Measurements from ENCODE around the gene NEMP1.

Gene NEMP1

DNA sequence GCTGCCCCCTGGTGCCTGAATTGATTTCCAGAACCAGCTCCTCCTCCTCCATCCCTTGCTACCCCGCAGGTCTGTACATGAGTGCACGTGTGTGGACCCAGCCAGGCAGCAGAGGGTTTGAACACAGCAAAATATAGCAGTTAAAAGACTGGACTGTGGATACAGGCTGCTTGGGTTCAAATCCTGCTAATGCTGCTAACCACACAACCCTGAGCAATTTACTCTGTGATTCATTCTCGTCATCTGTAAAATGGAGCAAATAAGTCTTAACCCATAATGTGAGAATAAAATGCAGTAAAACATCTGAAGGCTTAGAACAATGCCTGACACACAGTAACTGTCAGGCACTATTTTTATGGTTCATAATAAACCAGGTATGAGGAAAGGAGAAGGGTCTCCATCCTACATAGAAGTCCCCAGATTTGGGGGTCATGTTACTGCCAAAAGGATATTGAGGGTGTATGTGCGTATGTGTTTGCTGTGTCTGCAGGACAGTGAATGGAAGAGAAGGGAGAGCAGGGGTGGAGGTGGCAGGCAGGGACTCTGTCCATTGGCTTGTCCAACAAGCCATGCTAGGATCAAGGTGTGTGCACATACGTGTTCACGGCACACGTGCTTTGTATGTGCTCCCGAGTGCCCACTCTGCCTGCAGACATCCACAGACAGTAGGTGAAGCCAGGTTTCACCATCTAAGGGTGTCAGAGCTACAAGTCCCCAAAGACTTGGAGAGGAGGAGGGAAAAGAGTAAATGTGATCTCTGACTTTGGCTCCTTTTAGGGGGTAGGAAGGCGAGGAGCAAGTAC, 34.1 kb upstream of the NEMP1 start:
- H3K36me3 Mint-ChIP-seq (ENCODE audit: low read depth) = peaks cover 3% of the 10 kb centered on the region
- H3K4me1 Mint-ChIP-seq = peaks cover 32% of the 10 kb centered on the region
- peak overlapping the region; percentile 96 to 100 (median 98) for H3K27ac Mint-ChIP-seq
- peak overlapping the region; percentile 90 to 93 (median 91) for H3K4me3 Mint-ChIP-seq
- no peaks in the 10 kb centered on the region for H3K27me3 Mint-ChIP-seq (ENCODE audit: low read depth)
- no peaks in the 10 kb centered on the region for H3K9me3 Mint-ChIP-seq
- TF ChIP-seq, protein P1, sequence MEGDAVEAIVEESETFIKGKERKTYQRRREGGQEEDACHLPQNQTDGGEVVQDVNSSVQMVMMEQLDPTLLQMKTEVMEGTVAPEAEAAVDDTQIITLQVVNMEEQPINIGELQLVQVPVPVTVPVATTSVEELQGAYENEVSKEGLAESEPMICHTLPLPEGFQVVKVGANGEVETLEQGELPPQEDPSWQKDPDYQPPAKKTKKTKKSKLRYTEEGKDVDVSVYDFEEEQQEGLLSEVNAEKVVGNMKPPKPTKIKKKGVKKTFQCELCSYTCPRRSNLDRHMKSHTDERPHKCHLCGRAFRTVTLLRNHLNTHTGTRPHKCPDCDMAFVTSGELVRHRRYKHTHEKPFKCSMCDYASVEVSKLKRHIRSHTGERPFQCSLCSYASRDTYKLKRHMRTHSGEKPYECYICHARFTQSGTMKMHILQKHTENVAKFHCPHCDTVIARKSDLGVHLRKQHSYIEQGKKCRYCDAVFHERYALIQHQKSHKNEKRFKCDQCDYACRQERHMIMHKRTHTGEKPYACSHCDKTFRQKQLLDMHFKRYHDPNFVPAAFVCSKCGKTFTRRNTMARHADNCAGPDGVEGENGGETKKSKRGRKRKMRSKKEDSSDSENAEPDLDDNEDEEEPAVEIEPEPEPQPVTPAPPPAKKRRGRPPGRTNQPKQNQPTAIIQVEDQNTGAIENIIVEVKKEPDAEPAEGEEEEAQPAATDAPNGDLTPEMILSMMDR (IDR thresholded peaks at IDR 0.05; ENCODE audit: unreplicated experiment in 3 of 3) = peak; percentile 85 to 89 (median 86)

DNA sequence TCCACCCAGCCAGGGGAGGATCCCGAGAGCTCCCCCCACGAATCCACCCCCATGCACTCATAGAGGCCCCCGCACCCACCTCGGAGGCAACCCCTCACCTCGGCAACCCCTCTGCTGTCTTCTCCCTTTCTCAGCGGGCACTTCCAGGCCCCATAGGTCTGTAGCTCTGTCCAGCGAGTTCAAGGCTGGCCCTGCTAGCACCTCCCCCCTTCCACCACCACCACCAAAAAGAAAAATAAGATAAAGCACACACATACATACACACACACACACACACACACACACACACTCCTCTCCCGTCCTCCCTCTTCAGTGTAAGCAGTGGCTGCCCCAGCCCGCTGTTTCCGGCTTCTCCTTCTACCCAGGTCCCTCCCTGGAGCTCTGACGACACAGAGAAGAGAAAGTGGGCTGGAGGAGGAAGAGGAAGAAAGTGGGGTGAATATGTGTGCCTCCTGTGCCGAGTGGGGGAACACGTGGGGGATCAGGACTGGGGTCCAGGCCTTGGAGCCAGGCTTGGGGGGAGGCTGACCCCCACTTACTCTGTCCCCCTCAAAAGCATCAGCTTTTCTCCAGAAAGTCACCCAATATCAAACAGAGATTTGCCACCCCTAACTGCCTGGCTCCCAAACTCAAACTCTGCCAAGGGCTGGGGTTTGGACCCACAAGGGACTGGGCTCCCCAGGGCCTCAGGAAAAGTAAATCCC, 32.6 kb upstream of the NEMP1 start, which contains the start of gene STAT6:
Gene STAT6, minus strand, starts transcription at position 332 of the 704 bp plus-strand sequence. CDS start 3,084 bp downstream, outside the sequence.
- H3K4me1 Mint-ChIP-seq = peaks cover 45% of the 10 kb centered on the region
- TF ChIP-seq, protein P1 (IDR thresholded peaks at IDR 0.05; ENCODE audit: unreplicated experiment in 3 of 3) = peak in 1 of 3 experiments; percentile 40
- H3K9me3 Mint-ChIP-seq = no peaks in the 10 kb centered on the region
- H3K36me3 Mint-ChIP-seq (ENCODE audit: low read depth) = peaks cover 17% of the 10 kb centered on the region
- H3K27me3 Mint-ChIP-seq (ENCODE audit: low read depth) = no peaks in the 10 kb centered on the region
- H3K27ac Mint-ChIP-seq = peak within 1 kb of the TSS; percentile 96 to 100 (median 98)
- H3K4me3 Mint-ChIP-seq = peak within 1 kb of the TSS; percentile 90 to 93 (median 91)

DNA sequence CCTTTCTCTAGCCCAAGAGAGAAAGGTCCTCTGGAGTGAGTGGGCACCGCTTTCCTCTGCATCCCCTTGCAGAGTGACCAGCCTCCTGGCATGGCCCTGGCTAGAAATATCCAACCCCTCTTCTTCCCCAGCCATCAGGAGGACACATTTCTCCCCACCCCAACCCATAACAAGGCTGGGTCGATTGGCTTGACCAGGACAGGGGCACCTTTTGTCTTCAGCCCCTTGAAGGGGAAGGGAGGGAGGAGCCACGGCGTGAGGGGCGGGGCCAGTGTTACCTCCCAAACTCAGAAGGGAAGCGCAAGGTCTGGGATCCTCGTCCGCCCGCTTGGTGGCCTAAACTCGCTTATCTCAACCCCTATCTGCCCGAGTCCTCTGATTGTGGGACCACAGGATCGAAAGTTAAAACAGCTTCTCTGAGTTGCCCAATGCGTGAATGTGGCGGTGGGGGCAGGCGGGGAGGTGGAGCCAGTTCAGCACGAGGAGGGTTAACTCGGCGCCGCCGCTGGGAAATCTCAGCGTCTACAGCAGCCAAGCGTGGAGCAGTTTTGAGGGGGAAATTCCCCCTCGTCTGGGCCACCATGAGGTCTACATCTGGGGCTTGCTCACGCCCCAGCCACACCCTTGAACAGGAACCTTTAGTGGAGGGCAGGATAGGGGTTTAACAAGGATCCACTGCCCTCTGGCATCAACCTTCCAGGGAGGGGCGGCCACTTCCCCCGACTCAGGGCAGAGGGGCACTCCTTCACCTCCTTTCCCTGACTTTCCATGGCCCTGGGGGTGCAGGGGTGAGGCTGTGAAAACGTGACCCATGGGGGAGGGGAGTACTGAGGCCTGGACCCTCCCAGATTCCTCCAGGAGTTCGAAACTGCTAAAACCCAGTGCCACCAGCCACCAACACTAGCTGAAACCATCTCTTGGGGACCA, 31.8 kb upstream of the NEMP1 start:
- Mint-ChIP-seq H3K4me3 (peak overlapping the region; percentile 90 to 93 (median 91)), H3K9me3 (no peaks in the 10 kb centered on the region), H3K4me1 (peaks cover 50% of the 10 kb centered on the region), H3K36me3 (ENCODE audit: low read depth) (peaks cover 18% of the 10 kb centered on the region), H3K27me3 (ENCODE audit: low read depth) (no peaks in the 10 kb centered on the region), H3K27ac (peak overlapping the region; percentile 96 to 100 (median 98))
- TF ChIP-seq, protein P1 (IDR thresholded peaks at IDR 0.05; ENCODE audit: unreplicated experiment in 3 of 3) = no peak

DNA sequence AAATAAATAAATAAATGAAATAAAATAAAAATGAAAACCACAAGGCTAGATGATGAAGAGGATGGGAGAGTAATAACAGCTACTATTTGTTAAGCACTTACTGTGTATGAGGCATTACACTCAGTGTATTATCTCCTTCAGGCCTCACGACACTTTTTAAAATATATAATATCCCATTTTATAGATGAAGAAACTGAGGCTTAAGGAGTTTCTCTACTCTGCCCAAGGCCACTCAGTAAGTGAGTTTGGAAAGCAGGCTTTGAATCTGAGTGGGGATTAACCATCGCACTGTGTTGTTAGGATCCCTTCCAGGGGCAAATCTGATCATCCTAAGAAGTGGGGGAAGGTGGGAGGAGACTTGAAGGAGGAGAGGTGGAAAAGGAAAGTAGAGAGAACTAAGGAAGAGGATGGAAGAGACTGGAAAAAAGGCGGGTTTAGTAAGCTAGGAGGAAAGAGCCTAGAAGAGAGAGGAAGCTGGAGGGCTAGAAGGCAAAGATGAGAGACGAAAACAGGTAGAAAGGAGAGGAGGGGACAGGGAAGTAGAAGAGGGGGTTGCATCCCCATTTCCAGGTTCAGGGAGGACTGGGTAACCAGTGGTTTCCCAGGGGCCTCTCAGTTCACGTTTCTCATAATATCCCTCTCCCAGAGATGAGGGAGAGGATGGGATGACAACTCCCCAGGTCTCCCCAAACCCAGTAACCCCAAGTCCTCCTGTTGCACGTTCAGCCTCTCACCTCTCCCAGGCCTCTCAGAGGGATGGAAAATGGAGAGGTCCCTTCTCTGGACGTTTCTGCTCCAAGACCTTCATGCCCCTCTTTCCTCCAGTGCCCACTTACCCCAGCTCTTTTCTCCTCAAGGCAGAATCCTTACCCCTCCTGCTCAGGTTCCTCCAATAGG, 30.9 kb upstream of the NEMP1 start:
- peak overlapping the region; percentile 90 to 93 (median 91) for H3K4me3 Mint-ChIP-seq
- no peaks in the 10 kb centered on the region for H3K27me3 Mint-ChIP-seq (ENCODE audit: low read depth)
- H3K36me3 Mint-ChIP-seq (ENCODE audit: low read depth) = peaks cover 24% of the 10 kb centered on the region
- H3K27ac Mint-ChIP-seq = peak overlapping the region; percentile 96 to 100 (median 98)
- TF ChIP-seq, protein P1 (IDR thresholded peaks at IDR 0.05; ENCODE audit: unreplicated experiment in 3 of 3) = no peak
- H3K9me3 Mint-ChIP-seq = no peaks in the 10 kb centered on the region
- H3K4me1 Mint-ChIP-seq = peaks cover 50% of the 10 kb centered on the region
